GM13977 (cell line): Measurements from ENCODE around the gene DNAJC5G.
"Not testable (repeated sequence)": the region's sequence is repeated elsewhere in the genome, so short reads cannot be mapped to it uniquely, and the experiment has no call there.

Source experiments
- DNase-seq: peaks from one replicate; pipeline ENCODE4 v3.0.0; 2012; ENCODE audit warnings: low spot score
- in situ Hi-C: fragments of 300-500 bp; cut with MboI; formaldehyde crosslinking; loops from one replicate; pipeline ENCODE4 v1.12.0; 2022; ENCODE audit warnings: low sequenced_read_pairs, low pct_unique_long_range_greater_than_20kb, mixed read lengths, inconsistent platforms; ENCODE audit not compliant: unreplicated experiment
- TF ChIP-seq, protein P1 (sequence below): IDR thresholded peaks from 2 replicates; pipeline ENCODE4 v1.5.1; 2012; ENCODE audit warnings: mild to moderate bottlenecking, control low read depth; ENCODE audit not compliant: insufficient read depth; ENCODE audit errors: extremely low read depth, missing control alignments

The DNAJC5G gene

GRCh38 chr2:27312152-27312551 is 36.9 kb downstream of the DNAJC5G start:
- in situ Hi-C loops: no loop called here
- no peak for DNase-seq
- TF ChIP-seq, protein P1, sequence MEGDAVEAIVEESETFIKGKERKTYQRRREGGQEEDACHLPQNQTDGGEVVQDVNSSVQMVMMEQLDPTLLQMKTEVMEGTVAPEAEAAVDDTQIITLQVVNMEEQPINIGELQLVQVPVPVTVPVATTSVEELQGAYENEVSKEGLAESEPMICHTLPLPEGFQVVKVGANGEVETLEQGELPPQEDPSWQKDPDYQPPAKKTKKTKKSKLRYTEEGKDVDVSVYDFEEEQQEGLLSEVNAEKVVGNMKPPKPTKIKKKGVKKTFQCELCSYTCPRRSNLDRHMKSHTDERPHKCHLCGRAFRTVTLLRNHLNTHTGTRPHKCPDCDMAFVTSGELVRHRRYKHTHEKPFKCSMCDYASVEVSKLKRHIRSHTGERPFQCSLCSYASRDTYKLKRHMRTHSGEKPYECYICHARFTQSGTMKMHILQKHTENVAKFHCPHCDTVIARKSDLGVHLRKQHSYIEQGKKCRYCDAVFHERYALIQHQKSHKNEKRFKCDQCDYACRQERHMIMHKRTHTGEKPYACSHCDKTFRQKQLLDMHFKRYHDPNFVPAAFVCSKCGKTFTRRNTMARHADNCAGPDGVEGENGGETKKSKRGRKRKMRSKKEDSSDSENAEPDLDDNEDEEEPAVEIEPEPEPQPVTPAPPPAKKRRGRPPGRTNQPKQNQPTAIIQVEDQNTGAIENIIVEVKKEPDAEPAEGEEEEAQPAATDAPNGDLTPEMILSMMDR: no peak

DNA sequence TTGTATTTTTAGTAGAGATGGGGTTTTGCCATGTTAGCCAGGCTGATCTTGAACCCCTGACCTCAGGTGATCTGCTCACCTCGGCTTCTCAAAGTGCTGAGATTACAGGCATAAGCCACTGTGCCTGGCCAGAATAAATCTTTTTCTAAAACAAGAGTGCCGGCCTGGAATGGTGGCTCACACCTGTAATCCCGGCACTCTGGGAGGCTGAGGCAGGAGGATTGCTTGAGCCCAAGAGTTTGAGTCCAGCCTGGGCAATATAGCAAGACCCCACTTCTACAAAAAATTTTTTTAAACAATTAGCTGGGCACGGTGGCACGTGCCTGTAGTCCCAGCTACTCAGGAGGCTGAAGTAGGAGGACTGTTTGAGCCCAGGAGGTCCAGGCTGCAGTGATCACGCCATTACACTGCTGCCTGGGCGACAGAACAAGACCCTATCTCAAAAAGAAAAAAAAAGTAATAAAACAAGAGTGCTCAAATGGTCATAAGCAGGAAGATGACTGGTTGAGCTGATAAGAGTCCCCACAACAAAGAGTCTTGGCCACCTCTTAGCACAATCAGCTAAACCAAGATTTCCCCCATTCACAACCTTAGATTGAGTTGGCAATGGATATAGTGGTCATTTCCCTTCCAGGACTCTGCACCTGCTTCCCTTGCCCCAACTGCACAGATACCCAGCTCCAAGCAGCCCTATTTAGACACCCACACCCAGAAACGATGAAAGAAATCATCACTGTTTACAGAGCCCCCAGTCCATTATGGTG is 38.8 kb downstream of the DNAJC5G start:
- in situ Hi-C loops: no loop called here
- DNase-seq: no peak
- TF ChIP-seq, protein P1: no peak

GRCh38 chr2:27314709-27315108 is 39.5 kb downstream of the DNAJC5G start:
- in situ Hi-C loops: no loop called here
- TF ChIP-seq, protein P1: no peak
- DNase-seq: no peak

- TF ChIP-seq, protein P1: no peak
- no peak for DNase-seq
- in situ Hi-C loops: no loop called here
These were observed 39.9 kb downstream of the DNAJC5G start for GRCh38 chr2:27315122-27315521.

GRCh38 chr2:27316655-27317412 is 41.6 kb downstream of the DNAJC5G start:
- no peak for DNase-seq
- in situ Hi-C loops: no loop called here
- TF ChIP-seq, protein P1: no peak

- in situ Hi-C loops, DNase-seq: not testable (repeated sequence)
These were observed 44.6 kb downstream of the DNAJC5G start for GRCh38 chr2:27319839-27320238.

DNA sequence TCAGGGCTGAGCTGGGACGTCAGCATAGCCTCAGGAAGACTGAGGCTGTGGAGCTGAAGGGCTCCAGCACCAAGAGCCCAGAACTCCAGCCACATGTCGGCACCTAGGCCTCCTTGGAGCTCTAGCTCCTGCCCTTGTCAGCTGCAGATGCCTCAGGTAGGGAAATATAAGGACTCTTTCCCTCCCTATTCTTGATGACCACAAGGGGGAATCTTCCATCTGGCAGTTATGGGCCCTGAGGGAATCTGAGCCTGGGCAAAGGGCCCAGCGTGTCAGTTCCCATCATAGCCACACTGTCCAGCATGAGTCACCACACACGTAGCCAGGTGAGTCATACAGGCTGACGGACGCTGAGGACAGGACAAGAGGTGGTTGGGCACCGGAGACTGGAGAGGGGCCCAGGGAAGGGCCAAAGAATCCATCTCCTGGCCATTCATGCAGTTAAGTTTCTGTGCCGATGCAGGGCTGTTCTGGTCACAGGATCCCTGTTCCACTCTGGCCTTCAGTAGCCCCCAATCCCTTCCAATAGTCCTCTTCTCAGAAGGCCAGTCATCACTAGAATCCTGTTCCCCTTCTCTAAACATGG is 45.8 kb downstream of the DNAJC5G start:
- no peak for DNase-seq
- in situ Hi-C loops: no loop called here
- TF ChIP-seq, protein P1: no peak
